Activated naive CD4-positive, alpha-beta T cell treated with anti-CD3 and anti-CD28 coated beads for 36 hours (primary cell): ENCODE measurements around the gene TTC34. TPM values are rescaled to one million over a fixed set of nuclear protein-coding genes. Genes with fewer than 3 reads are reported as not detected.
A peak's percentile ranks its signal among the peaks of the same experiment; 100 is the strongest.
"Not testable (repeated sequence)": the region's sequence is repeated elsewhere in the genome, so short reads cannot be mapped to it uniquely, and the experiment has no call there.

ENCODE experiments used
- CTCF ChIA-PET: fragments of 350-600 bp; sonication (Branson Sonifier 250); formaldehyde crosslinking; loops from one replicate; lab custom pipeline; 2021; ENCODE audit warnings: antibody characterized with exemption; lab: Charles Lee
- DNase-seq: peaks from one replicate; pipeline ENCODE4 v3.0.0-alpha.2; 2020
- H3K27ac Mint-ChIP-seq: one replicate; pipeline ENCODE4 v1.8.0; 2021; ENCODE audit warnings: mild to moderate bottlenecking, mixed read lengths
- H3K27me3 Mint-ChIP-seq: one replicate; pipeline ENCODE4 v1.8.0; 2021; ENCODE audit warnings: low read depth, mixed read lengths
- H3K36me3 Mint-ChIP-seq: one replicate; pipeline ENCODE4 v1.8.0; 2021; ENCODE audit warnings: low read depth, mixed read lengths
- H3K4me1 Mint-ChIP-seq: one replicate; pipeline ENCODE4 v1.8.0; 2021; ENCODE audit warnings: low read depth, mixed read lengths
- H3K4me3 Mint-ChIP-seq: one replicate; pipeline ENCODE4 v1.8.0; 2021; ENCODE audit warnings: mild to moderate bottlenecking, moderate library complexity, mixed read lengths
- H3K9me3 Mint-ChIP-seq: one replicate; pipeline ENCODE4 v1.8.0; 2021; ENCODE audit warnings: mixed read lengths
- intact Hi-C: fragments of 100-400 bp; cut with micrococcal nuclease; formaldehyde crosslinking; loops from one replicate; pipeline ENCODE4 v1.15.1; 2023
- total RNA-seq, 2 experiments: library from RNA; stranded (reverse); gene quantifications; one replicate each; pipeline ENCODE4 v1.2.3, GENCODE V29; 2021

Gene TTC34
- total RNA-seq, 2 experiments from 2014 or later, result 0.91 to 1.1 TPM

DNA sequence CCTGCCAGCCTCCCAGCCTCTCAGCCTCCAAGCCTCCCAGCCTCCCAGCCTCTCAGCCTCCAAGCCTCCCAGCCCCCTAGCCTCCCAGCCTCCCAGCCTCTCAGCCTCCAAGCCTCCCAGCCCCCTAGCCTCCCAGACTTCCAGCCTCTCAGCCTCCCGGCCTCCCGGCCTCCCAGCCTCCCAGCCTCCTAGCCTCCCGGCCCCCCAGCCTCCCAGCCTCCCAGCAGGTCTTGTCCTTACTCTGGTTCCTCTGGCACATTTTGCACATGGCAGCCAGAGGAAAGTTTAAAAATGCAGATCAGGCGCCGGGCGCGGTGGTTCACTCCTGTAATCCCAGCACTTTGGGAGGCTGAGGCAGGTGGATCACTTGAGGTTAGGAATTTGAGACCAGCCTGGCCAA, 2.5 kb downstream of the TTC34 start:
- H3K4me3 Mint-ChIP-seq, H3K4me1 Mint-ChIP-seq, H3K27ac Mint-ChIP-seq, DNase-seq, CTCF ChIA-PET, H3K9me3 Mint-ChIP-seq, H3K27me3 Mint-ChIP-seq, intact Hi-C loops, H3K36me3 Mint-ChIP-seq: not testable (repeated sequence)

DNA sequence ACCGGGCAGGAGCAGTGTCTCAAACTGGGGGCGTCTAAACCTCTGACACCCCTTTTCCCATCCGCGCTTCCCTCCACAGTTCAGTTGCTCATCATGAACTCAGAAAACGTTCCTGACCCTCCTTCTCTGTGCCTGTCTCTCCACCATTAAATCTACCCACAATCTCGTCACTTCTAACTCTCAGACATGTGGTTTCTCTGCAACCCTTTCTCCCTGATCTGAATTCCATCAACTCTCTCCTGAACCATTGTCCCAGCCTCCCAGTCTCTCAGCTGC, 3.8 kb downstream of the TTC34 start:
- CTCF ChIA-PET, result interaction anchor here (1.2 kb wide), 1 partner anchor 12 kb away, joined by 3 read pairs; no protein-coding TSS in a partner anchor
- H3K27ac Mint-ChIP-seq, result no peak overlapping the region

DNA sequence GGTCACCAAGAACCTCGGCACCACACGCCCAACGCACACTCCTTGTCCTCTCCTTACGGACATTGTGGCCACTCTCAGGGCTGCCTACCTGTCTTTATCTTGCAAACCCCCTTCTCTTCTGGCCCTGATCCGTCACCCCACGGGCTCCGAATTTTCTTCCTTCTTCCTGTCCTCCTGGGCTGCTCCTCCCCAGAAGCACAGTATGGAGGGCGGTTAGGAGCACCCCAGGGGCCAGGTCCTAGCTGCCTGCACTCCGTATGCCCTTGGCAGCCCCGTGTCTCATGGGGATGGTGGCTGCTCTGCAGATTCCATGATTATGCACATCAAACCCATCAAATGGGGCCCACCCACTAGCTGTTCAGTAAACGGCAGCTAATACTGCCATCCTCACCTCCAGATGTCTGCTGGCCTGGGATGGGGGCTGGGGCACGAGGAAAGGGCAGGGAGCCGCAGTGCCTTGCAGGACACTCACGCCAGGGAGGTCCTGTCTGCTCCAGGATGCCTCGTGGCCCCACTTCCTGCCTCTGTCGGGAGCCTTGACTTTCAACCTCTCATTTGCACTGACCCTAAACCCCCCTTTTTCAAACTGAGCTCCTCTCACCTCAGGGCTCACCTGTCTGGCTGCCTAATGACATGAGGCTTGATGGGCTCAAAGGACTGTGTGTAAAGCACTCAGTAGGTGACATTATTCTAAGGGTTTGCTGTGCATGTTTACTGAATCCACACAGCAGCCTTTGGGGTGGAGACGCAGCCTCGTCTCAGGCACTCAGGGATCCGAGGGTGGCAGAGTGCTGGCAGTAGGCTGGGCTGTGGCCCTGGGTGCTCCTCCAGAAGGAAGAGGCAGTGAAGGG, 4.4 kb downstream of the TTC34 start:
- Mint-ChIP-seq H3K4me1 (no peaks in the 10 kb centered on the region), H3K27ac (no peak overlapping the region), H3K27me3 (peaks cover 18% of the 10 kb centered on the region), H3K36me3 (peaks cover 6% of the 10 kb centered on the region), H3K9me3 (peaks cover 19% of the 10 kb centered on the region), H3K4me3 (no peak overlapping the region)
- CTCF ChIA-PET, result interaction anchor here (1.2 kb wide), 1 partner anchor 11 kb away, joined by 3 read pairs; no protein-coding TSS in a partner anchor
- intact Hi-C loops, result no loop called here
- peak; percentile 2 for DNase-seq

More for the DNA sequence above, 3.8 kb downstream of the TTC34 start:
- peaks cover 2% of the 10 kb centered on the region for H3K36me3 Mint-ChIP-seq
- H3K27me3 Mint-ChIP-seq, result peaks cover 13% of the 10 kb centered on the region
- H3K9me3 Mint-ChIP-seq, result peaks cover 14% of the 10 kb centered on the region
- intact Hi-C loops, result no loop called here
- H3K4me3 Mint-ChIP-seq, result no peak overlapping the region
- H3K4me1 Mint-ChIP-seq, result no peaks in the 10 kb centered on the region
- DNase-seq, result no peak

DNA sequence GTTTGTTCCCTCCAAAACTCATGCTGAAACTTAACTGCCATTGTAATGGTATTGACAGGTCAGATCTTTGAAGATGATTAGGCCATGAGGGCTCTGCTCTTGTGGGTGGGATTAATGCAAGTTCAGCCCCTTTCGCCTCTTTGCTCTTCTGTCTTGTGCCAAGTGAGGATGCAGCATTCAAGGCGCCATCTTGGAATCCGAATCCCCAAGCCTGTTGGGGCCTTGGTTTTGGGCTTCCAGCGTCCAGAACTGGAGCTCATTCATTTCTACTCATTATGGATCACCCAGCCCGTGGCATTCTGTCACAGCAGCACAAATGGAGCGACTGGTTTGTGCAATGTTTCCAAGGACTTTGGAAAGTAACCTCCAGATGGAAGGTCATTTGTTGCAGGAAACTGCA, 5.6 kb downstream of the TTC34 start:
- Mint-ChIP-seq H3K27ac (no peak overlapping the region), H3K4me3 (no peak overlapping the region), H3K4me1 (no peaks in the 10 kb centered on the region), H3K36me3 (peaks cover 8% of the 10 kb centered on the region), H3K27me3 (peaks cover 28% of the 10 kb centered on the region), H3K9me3 (peaks cover 24% of the 10 kb centered on the region)
- DNase-seq, result peak; percentile 2
- intact Hi-C loops, result no loop called here
- CTCF ChIA-PET, result no interaction called here

DNA sequence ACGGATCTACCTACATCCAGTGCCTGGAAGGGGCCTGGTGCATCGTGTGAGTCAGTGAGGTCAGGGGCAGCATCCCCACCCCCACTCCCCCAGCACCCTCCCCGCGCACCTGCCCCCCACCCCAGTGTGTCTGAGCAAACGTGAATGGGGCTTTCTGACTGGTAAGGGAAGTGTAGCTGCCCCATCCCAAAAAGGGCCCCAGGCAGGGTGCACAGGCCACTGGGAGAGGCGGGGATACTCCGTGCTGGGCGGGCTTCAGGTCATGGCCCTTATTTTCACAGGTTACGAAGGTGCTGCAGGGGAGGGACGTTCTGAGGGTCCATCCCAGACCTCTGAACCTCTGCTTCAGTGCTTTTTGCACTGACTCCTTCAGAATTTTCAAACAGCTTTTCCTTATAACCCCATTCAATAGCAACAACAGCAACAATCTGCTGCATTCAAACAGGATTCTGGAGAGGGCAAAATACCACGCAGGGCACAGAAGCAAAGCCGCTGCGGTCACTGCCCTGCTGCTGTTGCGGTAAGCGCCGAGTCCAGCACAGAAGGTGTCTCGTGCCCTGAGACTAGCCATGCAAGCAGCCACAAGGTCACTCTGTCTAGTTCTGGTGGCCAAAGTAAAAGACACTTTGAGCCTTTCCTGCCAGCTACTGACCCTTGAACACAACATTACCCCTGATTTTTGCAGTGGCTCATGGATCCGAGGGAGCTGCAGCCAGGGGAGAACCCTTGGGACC, 10.3 kb downstream of the TTC34 start:
- Mint-ChIP-seq H3K9me3 (peaks cover 23% of the 10 kb centered on the region), H3K27ac (no peak overlapping the region), H3K4me1 (no peaks in the 10 kb centered on the region), H3K27me3 (peaks cover 39% of the 10 kb centered on the region), H3K36me3 (peaks cover 8% of the 10 kb centered on the region), H3K4me3 (no peak overlapping the region)
- peak; percentile 1 for DNase-seq
- CTCF ChIA-PET, result no interaction called here
- intact Hi-C loops, result no loop called here

DNA sequence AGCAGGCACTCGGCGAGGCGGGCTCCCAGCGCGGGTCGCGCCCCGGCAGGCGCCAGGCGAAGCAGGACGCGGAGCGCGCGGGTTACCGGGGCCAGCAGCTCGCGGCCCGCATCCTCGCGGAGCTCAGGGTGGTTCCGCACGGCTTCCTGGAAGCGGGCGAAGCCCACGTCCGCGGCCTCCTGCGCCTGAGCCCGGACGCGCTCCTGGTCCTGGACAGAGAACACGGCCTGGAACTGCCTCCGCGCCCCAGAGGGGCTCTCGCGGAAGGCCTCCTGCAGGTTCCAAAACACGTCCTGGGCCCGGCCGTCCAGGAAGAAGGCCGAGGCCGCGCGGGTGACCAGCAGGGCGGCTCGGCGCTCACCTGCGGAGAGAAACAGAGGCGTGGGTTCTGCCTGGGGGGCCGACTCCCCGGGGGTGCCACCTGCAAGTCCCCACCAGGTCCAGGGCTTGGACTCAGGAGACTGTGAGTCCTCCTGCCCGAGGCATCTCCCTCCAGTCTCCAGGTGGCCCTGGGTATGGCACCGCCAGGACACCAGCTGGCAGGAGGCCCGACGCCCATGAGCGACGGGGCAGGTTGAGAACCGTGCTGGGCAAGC, 11.4 kb downstream of the TTC34 start:
- Mint-ChIP-seq H3K27ac (no peak overlapping the region), H3K36me3 (peaks cover 8% of the 10 kb centered on the region), H3K4me1 (no peaks in the 10 kb centered on the region), H3K4me3 (no peak overlapping the region), H3K9me3 (peaks cover 18% of the 10 kb centered on the region), H3K27me3 (peaks cover 39% of the 10 kb centered on the region)
- peak; percentile 1 for DNase-seq
- CTCF ChIA-PET, result no interaction called here
- intact Hi-C loops, result no loop called here

DNA sequence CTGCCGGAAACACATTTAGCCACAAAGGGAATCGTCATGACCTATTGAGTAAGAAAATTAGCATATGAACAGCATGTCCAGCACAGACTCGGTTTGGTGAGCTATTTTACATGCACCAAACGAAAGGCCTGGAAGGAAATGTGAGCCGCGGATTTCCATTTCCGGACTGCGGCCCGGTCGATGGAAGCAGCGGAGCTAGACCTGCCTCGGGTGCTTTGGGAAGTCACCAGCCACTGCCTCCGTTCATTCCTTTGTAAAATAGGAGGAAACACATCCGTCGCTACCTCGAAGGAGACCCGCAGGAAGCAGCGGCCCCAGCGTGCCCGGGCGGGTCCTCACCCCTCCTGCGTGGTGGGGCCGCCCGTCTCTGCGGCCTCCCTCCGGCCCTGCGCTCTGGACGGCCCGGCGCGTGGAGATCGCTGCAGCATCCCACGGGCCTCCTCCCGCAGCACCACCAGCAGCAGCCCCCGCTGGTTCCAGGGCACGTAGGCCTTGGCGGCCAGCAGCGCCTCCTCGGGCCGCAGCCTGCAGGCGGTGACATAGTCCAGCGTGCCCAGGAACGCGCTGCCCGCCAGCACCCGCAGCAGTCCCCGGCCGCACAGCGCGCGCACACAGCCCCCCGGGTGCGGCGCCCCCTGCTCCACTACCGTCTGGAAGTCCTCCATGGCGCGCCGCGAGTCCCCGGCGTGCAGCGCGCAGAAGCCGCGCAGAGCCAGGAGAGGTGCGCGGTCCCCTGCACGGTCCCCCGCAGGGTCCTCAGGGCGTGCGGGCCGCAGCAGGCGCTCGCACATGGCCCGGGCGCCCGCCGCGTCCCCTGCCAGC, 12.1 kb downstream of the TTC34 start:
- DNase-seq, result peak; percentile 3
- no peaks in the 10 kb centered on the region for H3K4me1 Mint-ChIP-seq
- H3K36me3 Mint-ChIP-seq, result peaks cover 8% of the 10 kb centered on the region
- H3K27ac Mint-ChIP-seq, result no peak overlapping the region
- H3K27me3 Mint-ChIP-seq, result peaks cover 39% of the 10 kb centered on the region
- no peak overlapping the region for H3K4me3 Mint-ChIP-seq
- H3K9me3 Mint-ChIP-seq, result peaks cover 16% of the 10 kb centered on the region
- intact Hi-C loops, result no loop called here
- CTCF ChIA-PET, result no interaction called here

DNA sequence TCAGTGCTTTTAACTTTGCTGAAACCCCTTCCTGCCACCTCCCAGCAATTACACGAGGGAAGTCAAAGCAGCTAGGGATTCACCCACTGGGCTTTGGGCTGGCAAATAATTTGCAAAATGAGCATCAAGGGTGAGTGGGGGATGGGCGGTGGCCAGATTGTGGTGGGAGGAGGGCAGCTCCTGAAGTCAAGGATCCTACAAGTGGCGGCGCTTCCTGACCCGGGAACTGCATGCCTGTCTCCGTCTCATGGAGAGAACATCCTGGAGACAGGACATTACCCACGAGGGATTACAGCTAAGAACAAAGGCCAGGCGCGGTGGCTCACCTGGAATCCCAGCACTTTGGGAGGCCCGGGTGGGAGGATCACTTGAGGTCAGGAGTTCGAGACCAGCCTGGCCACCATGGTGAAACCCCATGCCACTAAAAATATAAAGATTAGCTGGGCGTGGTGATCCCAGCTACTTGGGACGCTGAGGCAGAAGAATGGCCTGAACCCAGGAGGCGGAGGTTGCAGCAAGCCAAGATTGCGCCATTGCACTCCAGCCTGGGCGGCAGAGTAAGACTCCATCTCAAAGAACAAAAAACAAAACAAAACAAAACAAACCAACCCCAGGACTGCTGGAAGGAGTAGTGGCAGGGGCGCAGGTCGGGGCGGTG, 12.9 kb downstream of the TTC34 start:
- Mint-ChIP-seq H3K4me1 (no peaks in the 10 kb centered on the region), H3K27ac (no peak overlapping the region), H3K27me3 (peaks cover 39% of the 10 kb centered on the region), H3K9me3 (peaks cover 12% of the 10 kb centered on the region), H3K36me3 (peaks cover 7% of the 10 kb centered on the region), H3K4me3 (no peak overlapping the region)
- peak; percentile 4 for DNase-seq
- intact Hi-C loops, result no loop called here
- CTCF ChIA-PET, result interaction anchor here (0.6 kb wide), 1 partner anchor 1150 kb away, joined by 3 read pairs; no protein-coding TSS in a partner anchor

DNA sequence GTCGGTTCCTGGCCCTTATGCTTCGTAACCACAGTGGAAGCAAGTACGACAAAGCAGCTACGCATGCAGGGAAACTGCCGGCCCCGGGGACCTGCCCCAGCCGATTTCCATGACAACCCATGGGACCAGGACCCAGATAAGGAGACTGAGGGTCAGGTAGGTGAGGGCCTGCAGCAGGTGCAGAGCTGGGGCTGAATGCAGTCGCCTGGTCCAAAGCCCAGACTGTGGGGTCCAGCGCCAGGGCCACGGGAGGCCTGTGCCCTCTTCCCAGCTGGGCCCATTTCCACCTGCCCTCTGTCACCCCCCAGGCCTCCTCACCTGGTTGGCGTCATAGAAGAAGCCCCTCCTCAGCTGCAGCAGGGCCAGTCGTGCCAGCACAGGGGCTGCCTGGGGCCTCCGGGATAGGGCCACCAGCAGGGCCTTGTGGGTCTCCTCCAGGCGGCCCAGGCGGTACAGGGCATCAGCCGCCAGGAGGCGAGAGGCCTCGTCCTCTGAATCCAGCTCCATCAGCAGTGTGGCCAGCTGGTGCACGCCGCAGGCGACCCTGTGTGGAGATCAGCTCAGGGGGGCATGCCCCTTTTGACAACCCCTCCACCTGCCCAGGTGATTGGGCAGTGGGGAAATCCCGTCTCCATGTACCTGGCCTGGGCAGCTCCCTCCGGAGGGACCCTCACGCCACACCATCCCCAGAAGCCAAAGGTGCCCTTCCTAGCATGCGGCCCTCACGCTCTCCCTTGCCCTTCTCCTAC, 14.2 kb downstream of the TTC34 start:
- no peak overlapping the region for H3K27ac Mint-ChIP-seq
- CTCF ChIA-PET, result interaction anchor here (1.3 kb wide), 1 partner anchor 13 kb away, joined by 4 read pairs; no protein-coding TSS in a partner anchor
- intact Hi-C loops, result loop anchor here (2.0 kb wide), 1 partner anchor 233 kb away; no protein-coding TSS in a partner anchor
- peak; percentile 4 for DNase-seq
- H3K36me3 Mint-ChIP-seq, result peaks cover 4% of the 10 kb centered on the region
- peaks cover 11% of the 10 kb centered on the region for H3K9me3 Mint-ChIP-seq
- peaks cover 32% of the 10 kb centered on the region for H3K27me3 Mint-ChIP-seq
- no peak overlapping the region for H3K4me3 Mint-ChIP-seq
- no peaks in the 10 kb centered on the region for H3K4me1 Mint-ChIP-seq

DNA sequence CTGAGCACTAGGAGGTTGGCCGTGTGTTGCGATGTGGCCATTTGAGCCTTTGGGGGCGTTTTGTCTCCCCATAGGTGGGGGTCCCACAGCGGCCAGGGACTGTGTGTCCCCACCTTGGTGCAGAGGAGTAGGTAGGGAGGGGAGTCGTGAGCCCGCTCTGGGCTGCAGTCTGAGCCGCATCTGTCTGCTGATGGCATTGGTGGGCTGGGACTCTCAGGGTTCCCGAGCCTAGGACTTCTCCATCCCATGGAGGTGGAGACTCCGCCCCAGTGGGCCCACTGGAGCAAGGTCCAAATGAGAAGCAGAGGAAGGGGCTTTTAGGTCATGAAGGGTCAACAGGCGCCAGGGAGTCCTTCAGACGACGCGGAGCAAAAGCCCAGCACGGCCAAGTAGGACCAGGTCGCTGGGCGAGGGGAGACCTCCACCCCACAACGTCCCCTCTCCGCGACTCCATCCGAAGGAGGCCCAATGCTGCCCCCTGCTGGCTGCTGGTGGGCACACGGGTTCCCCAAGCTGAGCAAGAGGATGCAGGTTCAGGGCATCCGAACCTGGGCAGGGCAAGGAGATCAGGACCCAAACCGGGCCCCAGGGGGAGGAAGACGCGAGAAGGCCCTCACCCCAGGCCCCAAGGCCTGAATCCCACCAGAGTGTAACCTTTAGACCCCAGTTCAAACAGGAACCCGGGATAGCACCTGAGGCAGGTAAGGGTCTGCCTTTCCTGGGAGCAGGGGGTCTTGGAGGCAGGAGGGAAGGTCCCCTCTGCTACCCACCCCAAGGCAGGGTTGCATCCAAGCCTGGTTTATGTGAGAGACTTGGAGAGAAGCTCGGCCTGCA, 14.9 kb downstream of the TTC34 start:
- CTCF ChIA-PET, result interaction anchor here (1.0 to 1.3 kb wide), 2 partner anchors 11 to 14 kb away, joined by 3 to 4 read pairs; no protein-coding TSS in a partner anchor
- peak; percentile 80 for DNase-seq
- intact Hi-C loops, result loop anchor here (2.0 kb wide), 1 partner anchor 232 kb away; no protein-coding TSS in a partner anchor
- Mint-ChIP-seq H3K27me3 (peaks cover 28% of the 10 kb centered on the region), H3K9me3 (peaks cover 11% of the 10 kb centered on the region), H3K27ac (no peak overlapping the region), H3K4me1 (no peaks in the 10 kb centered on the region), H3K36me3 (peaks cover 3% of the 10 kb centered on the region), H3K4me3 (no peak overlapping the region)
